ENCODE data around the gene LRRC9. TPM values are rescaled to one million over a fixed set of nuclear protein-coding genes. Genes with fewer than 3 reads are reported as not detected.

LRRC9 gene
- total and polyA plus RNA-seq, 4 experiments from 2014 or later: 0.47 TPM; not detected in 3

DNA sequence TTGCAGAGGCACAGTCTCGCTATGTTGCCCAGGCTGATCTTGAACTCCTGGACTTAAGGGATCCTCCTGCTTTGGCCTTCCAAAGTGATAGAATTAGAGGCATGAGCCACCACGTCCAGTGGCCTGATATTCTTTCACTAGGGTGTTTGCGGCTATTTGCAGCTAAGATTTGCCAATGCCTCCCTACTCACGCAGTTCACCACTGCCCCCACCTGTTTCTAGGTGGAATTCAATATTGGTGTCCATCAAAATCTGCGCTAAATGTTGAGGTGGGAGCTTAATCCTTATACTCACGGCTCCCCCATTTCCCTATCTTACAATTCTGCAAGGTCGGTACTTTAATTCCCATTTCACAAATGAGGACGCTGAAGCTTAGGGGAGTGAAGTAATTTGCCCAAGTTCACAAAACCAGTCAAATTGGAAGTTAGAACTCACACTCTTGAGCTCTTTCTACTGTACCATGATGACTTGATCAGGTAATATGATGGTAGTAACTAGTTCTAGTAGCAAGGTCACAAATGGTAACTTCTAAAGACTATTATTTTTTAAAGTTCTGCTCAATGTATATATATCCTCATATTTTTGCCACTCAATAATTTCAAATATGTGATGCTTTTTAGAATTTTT, 22.1 kb upstream of the LRRC9 start:
- H3K36me3 ChIP-seq (ENCODE audit: insufficient read depth, low read length): no peaks in the 10 kb centered on the region

DNA sequence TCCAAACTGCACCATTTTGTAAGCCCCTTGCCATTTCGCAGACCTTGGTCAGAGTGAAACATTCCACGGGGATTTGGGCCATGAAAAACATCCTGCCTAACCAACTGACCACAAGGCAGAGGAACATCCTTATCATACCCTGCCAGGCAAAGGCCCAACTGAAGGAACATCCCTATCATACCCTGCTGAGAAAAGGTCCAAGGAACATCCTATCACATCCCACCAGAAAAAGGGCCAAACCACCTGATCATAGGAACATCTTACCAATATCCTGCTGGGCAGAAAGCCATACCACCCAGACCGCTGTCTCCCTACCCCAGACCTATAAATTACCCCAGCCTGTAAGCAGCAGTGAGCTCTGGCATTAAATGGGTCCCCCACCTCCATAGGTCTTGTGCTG, 19.4 kb upstream of the LRRC9 start:
- ChIA-PET POLR2A (ENCODE audit: partially characterized antibody) (no interaction called here), CTCF (ENCODE audit: partially characterized antibody) (interaction anchor here (0.6 kb wide), 1 partner anchor 913 kb away, joined by 3 read pairs; no protein-coding TSS in a partner anchor)
- intact Hi-C loops (cut with micrococcal nuclease): no loop called here
- Histone ChIP-seq H3K4me3 (ENCODE audit: low read length in 2 of 2) (no peak overlapping the region), H3K4me1 (ENCODE audit: insufficient read depth, low read length) (no peaks in the 10 kb centered on the region), H3K36me3 (ENCODE audit: insufficient read depth, low read length) (no peaks in the 10 kb centered on the region), H3K9me3 (ENCODE audit: control insufficient read depth in 1 of 2, low read length in 2 of 2) (no peaks in the 10 kb centered on the region), H3K27ac (ENCODE audit: low read depth, low read length) (no peak overlapping the region), H3K27me3 (ENCODE audit: insufficient read depth, low read length) (no peaks in the 10 kb centered on the region)
- Mint-ChIP-seq H3K4me3 (no peak overlapping the region), H3K36me3 (no peaks in the 10 kb centered on the region), H3K27me3 (peaks cover 5 to 7% of the 10 kb centered on the region in 2 donors), H3K9me3 (peaks cover 0 to 2% (median 0%) of the 10 kb centered on the region in 8 donors), H3K27ac (no peak overlapping the region), H3K4me1 (no peaks in the 10 kb centered on the region)
- DNase-seq: no peak

More for the DNA sequence above, 22.1 kb upstream of the LRRC9 start:
- no peak overlapping the region for H3K4me3 Mint-ChIP-seq
- ChIA-PET POLR2A (ENCODE audit: partially characterized antibody) (no interaction called here), CTCF (ENCODE audit: partially characterized antibody) (interaction anchor here (2.2 kb wide), 1 partner anchor 67 kb away, joined by 6 read pairs; no protein-coding TSS in a partner anchor)
- peaks cover 0 to 2% (median 0%) of the 10 kb centered on the region in 8 donors for H3K9me3 Mint-ChIP-seq
- no peaks in the 10 kb centered on the region for H3K4me1 Mint-ChIP-seq
- DNase-seq: no peak
- intact Hi-C loops (cut with micrococcal nuclease): no loop called here
- H3K36me3 Mint-ChIP-seq: no peaks in the 10 kb centered on the region
- Histone ChIP-seq H3K27ac (ENCODE audit: low read depth, low read length) (no peak overlapping the region), H3K4me3 (ENCODE audit: low read length in 2 of 2) (no peak overlapping the region), H3K4me1 (ENCODE audit: insufficient read depth, low read length) (no peaks in the 10 kb centered on the region), H3K27me3 (ENCODE audit: insufficient read depth, low read length) (no peaks in the 10 kb centered on the region), H3K9me3 (ENCODE audit: control insufficient read depth in 1 of 2, low read length in 2 of 2) (no peaks in the 10 kb centered on the region)
- no peak overlapping the region for H3K27ac Mint-ChIP-seq
- H3K27me3 Mint-ChIP-seq: peaks cover 5 to 10% of the 10 kb centered on the region in 2 donors

DNA sequence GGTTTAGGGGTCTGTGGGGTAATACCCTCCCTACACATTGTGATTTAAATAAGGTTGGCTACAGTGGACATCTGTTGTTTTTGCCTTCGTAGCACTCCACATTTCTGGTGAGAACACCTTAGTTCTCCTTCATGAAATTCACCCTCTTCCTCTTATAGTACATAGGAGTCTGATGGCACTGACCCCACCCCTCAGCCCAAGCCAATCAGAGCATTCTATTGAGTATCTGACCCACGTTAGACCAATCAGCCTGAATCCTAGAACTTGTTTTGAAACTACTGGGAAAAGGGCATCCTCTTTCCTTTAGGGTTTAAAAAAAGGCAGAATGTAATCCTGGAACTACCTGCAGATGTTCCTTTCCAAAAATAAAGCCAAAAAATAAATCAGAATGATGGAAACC, 15.8 kb upstream of the LRRC9 start:
- intact Hi-C loops (cut with micrococcal nuclease): no loop called here
- Histone ChIP-seq H3K27me3 (ENCODE audit: insufficient read depth, low read length) (no peaks in the 10 kb centered on the region), H3K4me3 (ENCODE audit: low read length in 2 of 2) (no peak overlapping the region), H3K9me3 (ENCODE audit: control insufficient read depth in 1 of 2, low read length in 2 of 2) (no peaks in the 10 kb centered on the region), H3K36me3 (ENCODE audit: insufficient read depth, low read length) (no peaks in the 10 kb centered on the region), H3K4me1 (ENCODE audit: insufficient read depth, low read length) (no peaks in the 10 kb centered on the region), H3K27ac (ENCODE audit: low read depth, low read length) (no peak overlapping the region)
- ChIA-PET CTCF (ENCODE audit: partially characterized antibody) (interaction anchor here (0.6 kb wide), 1 partner anchor 183 kb away, joined by 3 read pairs; no protein-coding TSS in a partner anchor), POLR2A (ENCODE audit: partially characterized antibody) (no interaction called here)
- Mint-ChIP-seq H3K36me3 (no peaks in the 10 kb centered on the region), H3K27ac (no peak overlapping the region), H3K4me3 (no peak overlapping the region), H3K9me3 (peaks cover 0 to 2% (median 0%) of the 10 kb centered on the region in 8 donors), H3K4me1 (no peaks in the 10 kb centered on the region), H3K27me3 (peaks cover 3 to 5% of the 10 kb centered on the region in 2 donors)
- DNase-seq: no peak

DNA sequence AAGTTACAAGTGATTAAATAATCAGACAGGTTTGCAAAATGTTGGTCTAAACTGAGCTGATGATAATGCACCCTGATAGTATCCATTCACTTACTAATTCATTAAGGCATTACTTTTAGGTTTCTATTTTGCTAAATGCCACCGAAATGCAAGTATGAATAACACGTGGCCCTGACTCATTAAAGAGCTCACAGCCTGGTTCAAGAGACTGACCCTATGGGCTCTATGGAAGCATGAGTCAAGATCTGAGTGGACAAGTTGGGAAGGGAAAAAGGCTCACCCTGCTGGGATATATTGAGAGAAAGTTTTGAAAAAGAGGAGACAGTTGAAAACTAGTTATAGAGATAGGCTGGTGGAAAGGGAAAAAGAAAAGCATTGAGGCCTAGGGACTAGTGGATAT, 14.8 kb upstream of the LRRC9 start:
- Histone ChIP-seq H3K4me1 (ENCODE audit: insufficient read depth, low read length) (no peaks in the 10 kb centered on the region), H3K27ac (ENCODE audit: low read depth, low read length) (no peak overlapping the region), H3K9me3 (ENCODE audit: control insufficient read depth in 1 of 2, low read length in 2 of 2) (no peaks in the 10 kb centered on the region), H3K27me3 (ENCODE audit: insufficient read depth, low read length) (no peaks in the 10 kb centered on the region), H3K4me3 (ENCODE audit: low read length in 2 of 2) (no peak overlapping the region), H3K36me3 (ENCODE audit: insufficient read depth, low read length) (no peaks in the 10 kb centered on the region)
- intact Hi-C loops (cut with micrococcal nuclease): no loop called here
- ChIA-PET CTCF (ENCODE audit: partially characterized antibody) (no interaction called here), POLR2A (ENCODE audit: partially characterized antibody) (no interaction called here)
- no peaks in the 10 kb centered on the region for H3K4me1 Mint-ChIP-seq
- H3K4me3 Mint-ChIP-seq: no peak overlapping the region
- H3K27ac Mint-ChIP-seq: no peak overlapping the region
- DNase-seq: no peak
- H3K36me3 Mint-ChIP-seq: no peaks in the 10 kb centered on the region
- H3K9me3 Mint-ChIP-seq: peaks cover 0 to 2% (median 0%) of the 10 kb centered on the region in 8 donors
- peaks cover 1 to 5% of the 10 kb centered on the region in 2 donors for H3K27me3 Mint-ChIP-seq

DNA sequence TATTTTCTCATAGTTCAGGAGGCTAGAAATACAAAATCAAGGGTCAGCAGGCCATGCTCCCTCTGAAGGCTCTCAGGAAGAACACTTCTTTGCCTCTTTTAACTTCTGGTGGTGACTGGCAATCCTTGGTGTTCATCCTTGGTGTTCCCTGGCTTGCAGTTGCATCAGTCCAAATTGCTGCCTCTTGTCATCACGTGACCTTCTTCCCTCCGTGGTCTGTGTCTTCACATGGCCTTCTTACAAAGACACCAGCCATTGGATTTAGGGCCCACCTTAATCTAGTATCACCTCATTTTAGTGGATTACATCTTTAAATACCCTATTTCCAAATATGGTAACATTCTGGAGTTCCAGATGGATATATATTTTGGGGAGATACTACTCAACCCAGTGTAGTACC, 7.5 kb upstream of the LRRC9 start:
- H3K27me3 ChIP-seq (ENCODE audit: insufficient read depth, low read length): no peaks in the 10 kb centered on the region
- H3K4me1 Mint-ChIP-seq: no peaks in the 10 kb centered on the region
- H3K27ac ChIP-seq (ENCODE audit: low read depth, low read length): no peak overlapping the region
- ChIA-PET CTCF (ENCODE audit: partially characterized antibody) (no interaction called here), POLR2A (ENCODE audit: partially characterized antibody) (no interaction called here)
- no peak overlapping the region for H3K27ac Mint-ChIP-seq
- peaks cover 11 to 17% of the 10 kb centered on the region in 2 donors for H3K27me3 Mint-ChIP-seq
- no peaks in the 10 kb centered on the region for H3K4me1 ChIP-seq (ENCODE audit: insufficient read depth, low read length)
- no peak overlapping the region for H3K4me3 ChIP-seq (ENCODE audit: low read length in 2 of 2)
- intact Hi-C loops (cut with micrococcal nuclease): no loop called here
- peaks cover 0 to 8% (median 0%) of the 10 kb centered on the region in 8 donors for H3K9me3 Mint-ChIP-seq
- no peaks in the 10 kb centered on the region for H3K9me3 ChIP-seq (ENCODE audit: control insufficient read depth in 1 of 2, low read length in 2 of 2)
- H3K36me3 Mint-ChIP-seq: no peaks in the 10 kb centered on the region
- H3K36me3 ChIP-seq (ENCODE audit: insufficient read depth, low read length): no peaks in the 10 kb centered on the region
- no peak overlapping the region for H3K4me3 Mint-ChIP-seq
- DNase-seq: no peak

DNA sequence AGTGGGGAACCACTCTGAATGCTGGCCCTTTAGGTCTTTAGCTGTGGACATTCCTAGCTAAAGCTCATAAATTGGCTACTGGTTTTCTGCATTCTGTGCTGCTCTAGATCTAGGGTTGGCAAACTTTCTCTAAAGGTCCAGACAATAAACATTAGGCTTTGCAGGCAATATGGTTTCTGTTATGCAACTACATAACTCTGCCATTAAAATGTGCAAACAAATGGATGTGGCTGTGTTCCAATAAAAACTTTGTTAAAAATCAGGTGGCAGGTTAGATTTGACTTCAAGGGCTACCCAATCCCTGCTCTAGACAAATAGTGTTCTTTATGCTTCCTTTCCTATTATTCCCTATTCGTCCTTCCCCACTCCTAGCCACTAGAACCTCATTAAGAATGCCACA, 6.8 kb upstream of the LRRC9 start:
- no peak overlapping the region for H3K4me3 Mint-ChIP-seq

DNA sequence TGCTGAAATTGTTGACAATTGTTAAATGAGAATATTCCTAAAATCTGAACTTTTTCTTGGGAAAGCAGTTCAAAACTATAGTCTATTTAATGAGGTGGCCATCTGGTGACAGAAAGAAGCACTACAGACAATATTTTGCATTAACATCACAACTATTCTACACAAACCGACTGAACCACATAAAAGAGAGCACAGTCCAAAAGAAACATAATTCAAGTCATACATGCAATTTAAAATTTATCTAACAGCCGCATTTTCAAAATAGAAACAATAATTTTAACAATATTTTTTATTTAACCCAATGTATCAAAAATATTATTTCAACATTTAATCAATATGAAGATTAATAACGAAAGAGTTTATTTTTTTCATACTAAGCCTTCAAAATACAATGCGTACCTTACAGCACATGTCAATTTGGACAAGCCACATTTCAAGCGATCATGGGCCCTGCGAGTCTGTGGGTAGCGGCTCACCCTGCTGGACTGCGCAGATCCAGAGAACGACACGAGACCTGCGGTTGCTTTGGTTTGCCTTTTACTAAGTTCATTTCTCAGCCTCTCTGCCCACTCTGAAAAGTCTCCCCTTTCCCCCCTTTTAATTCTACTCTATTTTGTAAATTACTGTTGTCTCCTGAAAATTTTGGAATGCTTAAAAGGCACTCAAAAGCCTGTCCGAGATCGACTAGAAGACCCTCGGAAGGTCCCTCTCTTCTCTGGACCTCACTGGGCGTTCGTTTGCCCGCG, 947 bp upstream of the LRRC9 start:
- ChIA-PET CTCF (ENCODE audit: partially characterized antibody) (interaction anchor here (1.4 kb wide), 1 partner anchor 17 kb away, joined by 5 read pairs; no protein-coding TSS in a partner anchor), POLR2A (ENCODE audit: partially characterized antibody) (no interaction called here)
- peaks cover 16% of the 10 kb centered on the region for H3K27me3 ChIP-seq (ENCODE audit: insufficient read depth, low read length)
- H3K4me1 Mint-ChIP-seq: peaks cover 5 to 15% (median 7%) of the 10 kb centered on the region in 4 donors
- H3K4me3 Mint-ChIP-seq: peak overlapping the region; percentile 68 to 81 (median 78)
- peak overlapping the region in 1 of 2 donors; percentile 31 for H3K4me3 ChIP-seq (ENCODE audit: low read length in 2 of 2)
- peaks cover 0 to 4% of the 10 kb centered on the region in 2 donors for H3K36me3 Mint-ChIP-seq
- peaks cover 9% of the 10 kb centered on the region for H3K4me1 ChIP-seq (ENCODE audit: insufficient read depth, low read length)
- H3K27me3 Mint-ChIP-seq: peaks cover 31 to 41% of the 10 kb centered on the region in 2 donors
- no peaks in the 10 kb centered on the region for H3K36me3 ChIP-seq (ENCODE audit: insufficient read depth, low read length)
- H3K27ac ChIP-seq (ENCODE audit: low read depth, low read length): no peak overlapping the region
- H3K9me3 Mint-ChIP-seq: peaks cover 0 to 8% (median 1%) of the 10 kb centered on the region in 8 donors
- intact Hi-C loops (cut with micrococcal nuclease): loop anchor here (2.0 kb wide), 1 partner anchor 792 kb away; no protein-coding TSS in a partner anchor
- DNase-seq: peak in 3 of 5 donors; percentile 1 to 26 (median 7)
- H3K9me3 ChIP-seq (ENCODE audit: control insufficient read depth in 1 of 2, low read length in 2 of 2): no peaks in the 10 kb centered on the region
- H3K27ac Mint-ChIP-seq: no peak overlapping the region

More for the DNA sequence above, 6.8 kb upstream of the LRRC9 start:
- Mint-ChIP-seq H3K4me1 (no peaks in the 10 kb centered on the region), H3K9me3 (peaks cover 0 to 8% (median 0%) of the 10 kb centered on the region in 8 donors), H3K27ac (no peak overlapping the region), H3K27me3 (peaks cover 11 to 17% of the 10 kb centered on the region in 2 donors), H3K36me3 (no peaks in the 10 kb centered on the region)
- Histone ChIP-seq H3K9me3 (ENCODE audit: control insufficient read depth in 1 of 2, low read length in 2 of 2) (no peaks in the 10 kb centered on the region), H3K4me1 (ENCODE audit: insufficient read depth, low read length) (no peaks in the 10 kb centered on the region), H3K4me3 (ENCODE audit: low read length in 2 of 2) (no peak overlapping the region), H3K27ac (ENCODE audit: low read depth, low read length) (no peak overlapping the region), H3K36me3 (ENCODE audit: insufficient read depth, low read length) (no peaks in the 10 kb centered on the region), H3K27me3 (ENCODE audit: insufficient read depth, low read length) (no peaks in the 10 kb centered on the region)
- DNase-seq: no peak
- intact Hi-C loops (cut with micrococcal nuclease): no loop called here
- CTCF ChIA-PET (ENCODE audit: partially characterized antibody): no interaction called here
- POLR2A ChIA-PET (ENCODE audit: partially characterized antibody): no interaction called here
